K562 (cell line): ENCODE measurements around the gene NFATC1. TPM values are rescaled to one million over a fixed set of nuclear protein-coding genes. Genes with fewer than 3 reads are reported as not detected.

Experiments used
- CTBP1 ChIP-seq: fragments of 450-650 bp; IDR thresholded peaks from 2 replicates; pipeline ENCODE4 v1.6.1; 2016; ENCODE audit warnings: borderline replicate concordance
- ETV1 ChIP-seq: fragments of 450-650 bp; conservative IDR thresholded peaks from 2 replicates; pipeline ENCODE4 v1.6.1; 2016; ENCODE audit warnings: missing genetic modification characterization, control low read depth, low read depth, missing compliant biosample characterization
- HDAC2 ChIP-seq: fragments of 450-650 bp; IDR thresholded peaks from 2 replicates; pipeline ENCODE4 v1.6.1; 2016; ENCODE audit warnings: mild to moderate bottlenecking
- HIVEP1 ChIP-seq: fragments of 250-450 bp; sonication (Bioruptor Pico); IDR thresholded peaks from 2 replicates; pipeline ENCODE4 v1.4.0; 2020; ENCODE audit warnings: mild to moderate bottlenecking
- LEF1 ChIP-seq: fragments of 450-650 bp; IDR thresholded peaks from 2 replicates; pipeline ENCODE4 v1.6.1; 2016; ENCODE audit warnings: mild to moderate bottlenecking
- NEUROD1 ChIP-seq: fragments of 150-350 bp; IDR thresholded peaks from 2 replicates; pipeline ENCODE4 v1.6.1; 2014; ENCODE audit warnings: borderline replicate concordance, low read length, low read depth; ENCODE audit not compliant: partially characterized antibody
- RHOXF2B ChIP-seq: fragments of 250-450 bp; sonication (Bioruptor Pico); conservative IDR thresholded peaks from 2 replicates; pipeline ENCODE4 v1.5.1; 2021
- SAP30 ChIP-seq: fragments of 200-600 bp; sonication (generic); IDR thresholded peaks from 2 replicates; pipeline ENCODE4 v1.6.1; 2012; ENCODE audit warnings: borderline replicate concordance, low read depth, mild to moderate bottlenecking, moderate library complexity, low read length, control low read depth, inconsistent platforms; ENCODE audit not compliant: insufficient read depth, poor library complexity, severe bottlenecking
- SMAD2 ChIP-seq: fragments of 150-350 bp; IDR thresholded peaks from 2 replicates; pipeline ENCODE4 v1.6.1; 2014; ENCODE audit warnings: low read depth, mild to moderate bottlenecking, low read length
- SMAD3 ChIP-seq: fragments of 450-650 bp; formaldehyde crosslinking; conservative IDR thresholded peaks from 2 replicates; pipeline ENCODE4 v1.4.0; 2020; ENCODE audit warnings: mild to moderate bottlenecking
- SMAD4 ChIP-seq: fragments of 250-450 bp; sonication (Bioruptor Pico); conservative IDR thresholded peaks from 2 replicates; pipeline ENCODE4 v1.8.0; 2021; ENCODE audit warnings: inconsistent platforms, mild to moderate bottlenecking, moderate library complexity
- TSC22D4 ChIP-seq: fragments of 450-650 bp; IDR thresholded peaks from 2 replicates; pipeline ENCODE4 v1.6.1; 2016; ENCODE audit warnings: missing genetic modification characterization, missing biosample characterization, control low read depth
- ZC3H11A ChIP-seq: IDR thresholded peaks from 2 replicates; pipeline ENCODE4 v1.6.1; 2012; ENCODE audit warnings: low read depth, low read length, improper control_type of control experiment
- ZNF174 ChIP-seq: fragments of 250-450 bp; sonication (Bioruptor Pico); IDR thresholded peaks from 2 replicates; pipeline ENCODE4 v1.4.0; 2020; ENCODE audit warnings: mild to moderate bottlenecking
- ZNF766 ChIP-seq: fragments of 200-800 bp; sonication (Bioruptor generic); conservative IDR thresholded peaks from 2 replicates; pipeline ENCODE4 v1.6.1; 2016; ENCODE audit warnings: missing genetic modification characterization, missing compliant biosample characterization
- polyA plus RNA-seq, 8 experiments: library from polyadenylated mRNA; depleted of rRNA in 4 of 8; stranded (reverse) in 5 of 8; unstranded in 3 of 8; fragments of >200 nt; fragmentation: Nextera tagmentation in 2 of 8; fragmentation: Illumina TruSeq in 1 of 8; extraction: Ambion mirVana in 2 of 8; extraction: Trizol in 1 of 8; gene quantifications; 2 replicates each; pipeline versions ENCODE4 v1.2.1 to v1.2.3, GENCODE V29; 2011 to 2014; ENCODE audit warnings: inconsistent platforms in 1 of 8, missing spikeins in 1 of 8
- total RNA-seq, 7 experiments: library from RNA; depleted of rRNA in 6 of 7; stranded (reverse); fragments of >200 nt in 6 of 7; fragmentation: Illumina TruSeq in 2 of 7; extraction: Trizol in 2 of 7; gene quantifications; 2 replicates each; pipeline versions ENCODE4 v1.2.1 to v1.2.3, GENCODE V29; 2011 to 2021; ENCODE audit warnings: low replicate concordance in 1 of 7
- TF ChIP-seq, protein P1 (sequence below): sonication (generic); formaldehyde crosslinking; IDR thresholded peaks from 2 replicates; pipeline ENCODE4 v1.8.0; 2022; ENCODE audit warnings: mild to moderate bottlenecking, missing genetic modification reagents
- TF ChIP-seq, protein P2 (sequence below): fragments of 450-650 bp; IDR thresholded peaks from 2 replicates; pipeline ENCODE4 v1.6.1; 2016; ENCODE audit warnings: mild to moderate bottlenecking

Gene NFATC1
- total and polyA plus RNA-seq, 9 of the 15 experiments (the other 6 are each of a cell fraction or from before 2014, with no cell fraction given) = 1.1 to 16.4 (median 2.5) TPM

DNA sequence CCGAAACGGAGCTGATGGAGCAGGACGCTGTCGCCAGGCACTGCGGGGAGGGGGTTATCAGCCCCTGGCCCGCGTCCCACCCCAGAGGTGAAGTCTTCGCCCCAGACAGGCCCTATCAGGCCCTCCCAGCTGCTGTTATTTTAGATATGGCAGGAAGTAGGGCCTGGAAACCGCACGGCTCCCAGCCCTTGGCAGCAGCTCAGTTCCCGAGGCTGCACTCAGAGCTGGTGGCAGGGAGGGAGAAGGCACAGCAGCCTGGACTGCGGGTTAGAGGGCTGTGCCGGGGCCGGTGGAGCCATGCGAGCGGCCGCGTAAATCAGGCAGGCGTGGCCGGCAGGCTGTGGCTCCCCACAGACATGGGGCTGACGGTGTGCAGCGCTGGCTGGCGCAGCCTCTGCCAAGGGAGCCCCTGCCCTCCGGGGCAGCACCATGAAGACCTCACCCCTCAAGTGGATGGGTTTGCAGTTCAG, 111.4 kb downstream of the NFATC1 start (continued):
- peak; percentile 92 for TF ChIP-seq ETV1
- TF ChIP-seq SAP30 = no peak
- TF ChIP-seq, protein P1, sequence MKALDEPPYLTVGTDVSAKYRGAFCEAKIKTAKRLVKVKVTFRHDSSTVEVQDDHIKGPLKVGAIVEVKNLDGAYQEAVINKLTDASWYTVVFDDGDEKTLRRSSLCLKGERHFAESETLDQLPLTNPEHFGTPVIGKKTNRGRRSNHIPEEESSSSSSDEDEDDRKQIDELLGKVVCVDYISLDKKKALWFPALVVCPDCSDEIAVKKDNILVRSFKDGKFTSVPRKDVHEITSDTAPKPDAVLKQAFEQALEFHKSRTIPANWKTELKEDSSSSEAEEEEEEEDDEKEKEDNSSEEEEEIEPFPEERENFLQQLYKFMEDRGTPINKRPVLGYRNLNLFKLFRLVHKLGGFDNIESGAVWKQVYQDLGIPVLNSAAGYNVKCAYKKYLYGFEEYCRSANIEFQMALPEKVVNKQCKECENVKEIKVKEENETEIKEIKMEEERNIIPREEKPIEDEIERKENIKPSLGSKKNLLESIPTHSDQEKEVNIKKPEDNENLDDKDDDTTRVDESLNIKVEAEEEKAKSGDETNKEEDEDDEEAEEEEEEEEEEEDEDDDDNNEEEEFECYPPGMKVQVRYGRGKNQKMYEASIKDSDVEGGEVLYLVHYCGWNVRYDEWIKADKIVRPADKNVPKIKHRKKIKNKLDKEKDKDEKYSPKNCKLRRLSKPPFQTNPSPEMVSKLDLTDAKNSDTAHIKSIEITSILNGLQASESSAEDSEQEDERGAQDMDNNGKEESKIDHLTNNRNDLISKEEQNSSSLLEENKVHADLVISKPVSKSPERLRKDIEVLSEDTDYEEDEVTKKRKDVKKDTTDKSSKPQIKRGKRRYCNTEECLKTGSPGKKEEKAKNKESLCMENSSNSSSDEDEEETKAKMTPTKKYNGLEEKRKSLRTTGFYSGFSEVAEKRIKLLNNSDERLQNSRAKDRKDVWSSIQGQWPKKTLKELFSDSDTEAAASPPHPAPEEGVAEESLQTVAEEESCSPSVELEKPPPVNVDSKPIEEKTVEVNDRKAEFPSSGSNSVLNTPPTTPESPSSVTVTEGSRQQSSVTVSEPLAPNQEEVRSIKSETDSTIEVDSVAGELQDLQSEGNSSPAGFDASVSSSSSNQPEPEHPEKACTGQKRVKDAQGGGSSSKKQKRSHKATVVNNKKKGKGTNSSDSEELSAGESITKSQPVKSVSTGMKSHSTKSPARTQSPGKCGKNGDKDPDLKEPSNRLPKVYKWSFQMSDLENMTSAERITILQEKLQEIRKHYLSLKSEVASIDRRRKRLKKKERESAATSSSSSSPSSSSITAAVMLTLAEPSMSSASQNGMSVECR = no peak
- no peak for TF ChIP-seq ZNF174 (CRISPR knock-in tag)
- no peak for TF ChIP-seq TSC22D4 (tag)
- no peak for TF ChIP-seq SMAD2
- no peak for TF ChIP-seq HIVEP1 (CRISPR knock-in tag)
- TF ChIP-seq LEF1 = peak; percentile 61; the same call in 1 of the 2 replicates
- peak; percentile 87 for TF ChIP-seq CTBP1
- TF ChIP-seq ZNF766 (CRISPR knock-in tag) = 0 out of 2 replicates have a peak, but pooled peaks have one; percentile 23
- no peak for TF ChIP-seq ZC3H11A
- TF ChIP-seq RHOXF2B (CRISPR knock-in tag) = no peak
- TF ChIP-seq, protein P2, sequence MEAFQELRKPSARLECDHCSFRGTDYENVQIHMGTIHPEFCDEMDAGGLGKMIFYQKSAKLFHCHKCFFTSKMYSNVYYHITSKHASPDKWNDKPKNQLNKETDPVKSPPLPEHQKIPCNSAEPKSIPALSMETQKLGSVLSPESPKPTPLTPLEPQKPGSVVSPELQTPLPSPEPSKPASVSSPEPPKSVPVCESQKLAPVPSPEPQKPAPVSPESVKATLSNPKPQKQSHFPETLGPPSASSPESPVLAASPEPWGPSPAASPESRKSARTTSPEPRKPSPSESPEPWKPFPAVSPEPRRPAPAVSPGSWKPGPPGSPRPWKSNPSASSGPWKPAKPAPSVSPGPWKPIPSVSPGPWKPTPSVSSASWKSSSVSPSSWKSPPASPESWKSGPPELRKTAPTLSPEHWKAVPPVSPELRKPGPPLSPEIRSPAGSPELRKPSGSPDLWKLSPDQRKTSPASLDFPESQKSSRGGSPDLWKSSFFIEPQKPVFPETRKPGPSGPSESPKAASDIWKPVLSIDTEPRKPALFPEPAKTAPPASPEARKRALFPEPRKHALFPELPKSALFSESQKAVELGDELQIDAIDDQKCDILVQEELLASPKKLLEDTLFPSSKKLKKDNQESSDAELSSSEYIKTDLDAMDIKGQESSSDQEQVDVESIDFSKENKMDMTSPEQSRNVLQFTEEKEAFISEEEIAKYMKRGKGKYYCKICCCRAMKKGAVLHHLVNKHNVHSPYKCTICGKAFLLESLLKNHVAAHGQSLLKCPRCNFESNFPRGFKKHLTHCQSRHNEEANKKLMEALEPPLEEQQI = no peak
- TF ChIP-seq SMAD4 (CRISPR knock-in tag) = peak; percentile 96
- peak; percentile 52 for TF ChIP-seq HDAC2
- TF ChIP-seq SMAD3 (CRISPR knock-in tag) = 0 out of 2 replicates have a peak, but pooled peaks have one; percentile 25
- TF ChIP-seq NEUROD1 = peak; percentile 77
